Immature natural killer cell (primary cell): Measurements from ENCODE around the gene TPRX2. TPM values are rescaled to one million over a fixed set of nuclear protein-coding genes. Genes with fewer than 3 reads are reported as not detected.
"Not testable (repeated sequence)": the region's sequence is repeated elsewhere in the genome, so short reads cannot be mapped to it uniquely, and the experiment has no call there.

Source experiments
- DNase-seq, 3 donors: peaks; one replicate each; pipeline ENCODE4 v3.0.0; 2022; ENCODE audit warnings: mixed read lengths in 1 of 3
- H3K27ac Mint-ChIP-seq, 6 donors: one replicate each; pipeline ENCODE4 v1.8.0; 2020; ENCODE audit warnings: mixed read lengths in 6 of 6, mild to moderate bottlenecking in 5 of 6, inconsistent platforms in 4 of 6, moderate library complexity in 3 of 6
- H3K27me3 Mint-ChIP-seq, 3 donors: one replicate each; pipeline ENCODE4 v1.8.0; 2020 to 2021; ENCODE audit warnings: low read depth in 3 of 3, mild to moderate bottlenecking in 3 of 3, mixed read lengths in 3 of 3, moderate library complexity in 3 of 3, inconsistent platforms in 1 of 3
- H3K36me3 Mint-ChIP-seq, 3 donors: one replicate each; pipeline ENCODE4 v1.8.0; 2020; ENCODE audit warnings: mixed read lengths in 3 of 3, inconsistent platforms in 2 of 3, mild to moderate bottlenecking in 2 of 3
- H3K4me1 Mint-ChIP-seq, 2 donors: one replicate each; pipeline ENCODE4 v1.8.0; 2020; ENCODE audit warnings: inconsistent platforms in 2 of 2, mild to moderate bottlenecking in 2 of 2, mixed read lengths in 2 of 2, moderate library complexity in 1 of 2
- H3K4me3 Mint-ChIP-seq, 5 donors: one replicate each; pipeline ENCODE4 v1.8.0; 2020; ENCODE audit warnings: mild to moderate bottlenecking in 5 of 5, mixed read lengths in 5 of 5, inconsistent platforms in 3 of 5, moderate library complexity in 3 of 5
- H3K9me3 Mint-ChIP-seq, 6 donors: one replicate each; pipeline ENCODE4 v1.8.0; 2020; ENCODE audit warnings: mild to moderate bottlenecking in 6 of 6, mixed read lengths in 6 of 6, inconsistent platforms in 4 of 6, moderate library complexity in 3 of 6
- polyA plus RNA-seq, 3 donors: library from polyadenylated mRNA; unstranded; fragments of 300-500 nt; fragmentation: Illumina TruSeq; gene quantifications; one replicate each; pipeline ENCODE4 v1.2.3, GENCODE V29; 2021

The TPRX2 gene, protein sequence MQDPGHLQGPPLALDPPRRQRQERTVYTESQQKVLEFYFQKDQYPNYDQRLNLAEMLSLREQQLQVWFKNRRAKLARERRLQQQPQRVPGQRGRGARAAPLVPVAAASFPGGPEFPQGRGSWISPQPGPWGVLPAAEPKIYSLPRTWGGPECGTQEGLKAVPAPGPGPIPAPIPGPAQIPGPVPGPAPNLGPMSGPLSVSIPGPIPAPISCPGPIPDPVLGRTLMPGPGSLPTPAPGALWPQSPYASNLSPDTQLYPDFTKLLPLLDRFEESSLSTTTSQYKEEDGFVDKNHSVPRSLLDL
- polyA plus RNA-seq = not detected

GRCh38 chr19:47858646-47859285 lies at the start of gene TPRX2:
TSS of gene TPRX2 (plus strand) at chr19:47859235. CDS start at chr19:47859247, 12 bp downstream.
- H3K36me3 Mint-ChIP-seq, DNase-seq, H3K27ac Mint-ChIP-seq, H3K9me3 Mint-ChIP-seq, H3K4me3 Mint-ChIP-seq, H3K4me1 Mint-ChIP-seq: not testable (repeated sequence)
- peaks cover 2 to 15% (median 6%) of the 10 kb centered on the region in 3 donors for H3K27me3 Mint-ChIP-seq

DNA sequence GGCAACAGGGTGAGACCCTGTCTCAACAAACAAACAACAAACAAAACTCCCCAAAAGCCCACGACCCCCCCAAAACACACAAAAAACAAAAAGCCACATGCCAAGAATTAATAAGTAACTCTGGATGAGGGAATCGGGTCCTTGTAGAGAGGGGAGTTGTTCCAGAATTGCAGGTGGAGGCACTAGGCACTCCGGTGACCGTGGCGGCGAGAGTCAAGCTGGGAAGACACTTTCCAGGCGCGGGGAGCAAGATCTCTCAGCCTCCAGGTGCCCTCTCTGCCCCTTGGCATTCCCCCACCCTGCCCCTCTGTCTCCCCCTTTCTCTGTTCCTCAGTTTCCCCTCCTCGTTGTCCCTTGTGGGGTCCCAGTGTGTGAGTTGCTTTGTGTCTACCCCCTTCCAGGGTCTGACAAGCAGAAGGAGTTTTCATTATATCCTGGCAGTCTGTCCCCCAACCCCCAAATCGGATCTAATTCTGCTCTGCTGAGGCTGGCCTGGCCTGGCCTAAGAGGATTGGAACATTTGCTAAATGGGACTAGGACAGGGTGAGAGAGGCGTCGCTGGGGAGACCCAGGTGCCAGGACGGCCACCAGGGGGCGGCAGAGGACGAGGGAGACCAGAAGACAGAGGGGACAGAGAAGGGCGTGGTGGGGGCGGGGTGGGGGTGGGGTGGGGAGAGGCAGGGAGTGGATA lies 45.6 kb upstream of the TPRX2 start:
- H3K4me1 Mint-ChIP-seq = no peaks in the 10 kb centered on the region
- H3K27me3 Mint-ChIP-seq = peaks cover 2 to 4% (median 3%) of the 10 kb centered on the region in 3 donors

DNA sequence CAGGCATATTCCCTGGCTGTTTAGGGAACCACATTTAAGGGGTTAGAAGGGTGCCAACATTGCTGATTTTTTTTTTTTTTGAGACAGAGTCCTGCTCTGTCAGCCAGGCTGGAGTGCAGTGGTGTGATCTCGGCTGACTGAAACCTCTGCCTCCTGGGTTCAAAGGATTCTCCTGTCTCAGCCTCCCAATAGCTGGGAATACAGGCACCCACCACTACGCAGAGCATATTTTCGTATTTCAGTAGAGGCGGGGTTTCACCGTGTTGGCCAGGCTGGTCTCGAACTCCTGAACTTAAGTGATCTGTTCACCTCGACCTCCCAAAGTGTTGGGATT lies 45.1 kb upstream of the TPRX2 start:
- Mint-ChIP-seq H3K27ac (no peak overlapping the region), H3K4me3 (no peak overlapping the region), H3K4me1 (no peaks in the 10 kb centered on the region), H3K27me3 (peaks cover 3 to 4% (median 3%) of the 10 kb centered on the region in 3 donors), H3K9me3 (no peaks in the 10 kb centered on the region), H3K36me3 (no peaks in the 10 kb centered on the region)
- DNase-seq = no peak

More for the DNA sequence above, 45.6 kb upstream of the TPRX2 start:
- DNase-seq = peak; percentile 47 to 54 (median 49)
- H3K4me3 Mint-ChIP-seq = no peak overlapping the region
- no peak overlapping the region for H3K27ac Mint-ChIP-seq
- H3K9me3 Mint-ChIP-seq = no peaks in the 10 kb centered on the region
- H3K36me3 Mint-ChIP-seq = no peaks in the 10 kb centered on the region

DNA sequence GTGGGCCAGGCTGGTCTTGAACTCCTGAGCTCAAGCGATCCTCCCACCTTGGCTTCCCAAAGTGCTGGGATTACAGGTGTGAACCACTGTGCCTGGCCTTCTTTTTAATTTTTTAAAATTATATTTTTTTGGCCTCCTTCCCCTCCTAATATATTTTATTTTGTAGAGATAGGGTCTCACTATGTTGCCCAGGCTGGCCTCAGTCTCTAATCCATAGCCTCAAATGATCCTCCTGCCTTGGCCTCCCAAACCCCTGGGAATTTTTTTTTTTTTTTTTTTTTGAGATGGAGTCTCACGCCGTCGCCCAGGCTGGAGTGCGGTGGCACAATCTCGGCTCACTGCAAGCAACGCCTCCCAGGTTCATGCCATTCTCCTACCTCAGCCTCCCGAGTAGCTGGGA lies 42.8 kb upstream of the TPRX2 start:
- not testable (repeated sequence) for H3K4me1 Mint-ChIP-seq, H3K27ac Mint-ChIP-seq, H3K36me3 Mint-ChIP-seq, H3K4me3 Mint-ChIP-seq, DNase-seq, H3K9me3 Mint-ChIP-seq
- H3K27me3 Mint-ChIP-seq = peaks cover 0 to 16% (median 8%) of the 10 kb centered on the region in 3 donors

GRCh38 chr19:47818221-47818620 lies 40.8 kb upstream of the TPRX2 start:
- H3K27ac Mint-ChIP-seq, H3K4me3 Mint-ChIP-seq, H3K36me3 Mint-ChIP-seq, H3K9me3 Mint-ChIP-seq, DNase-seq, H3K4me1 Mint-ChIP-seq: not testable (repeated sequence)
- H3K27me3 Mint-ChIP-seq = peaks cover 0 to 16% (median 11%) of the 10 kb centered on the region in 3 donors

DNA sequence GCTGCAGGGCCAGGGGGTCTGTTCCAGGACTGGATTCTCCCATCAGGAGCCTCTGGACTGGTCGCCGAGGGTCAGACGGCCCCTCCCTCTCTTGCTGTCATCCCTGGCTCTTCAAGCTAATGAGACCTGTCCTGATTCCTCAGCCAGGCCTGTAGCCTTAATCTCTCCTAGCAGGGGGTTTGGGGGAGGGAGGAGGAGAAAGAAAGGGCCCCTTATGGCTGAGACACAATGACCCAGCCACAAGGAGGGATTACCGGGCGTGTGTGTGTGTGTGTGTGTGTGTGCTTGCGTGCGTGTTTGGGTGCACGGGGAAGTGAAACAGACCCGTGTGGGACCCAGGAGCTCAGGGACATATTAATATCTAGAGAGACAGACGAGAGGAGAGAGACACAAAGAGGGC lies 39.2 kb upstream of the TPRX2 start:
- Mint-ChIP-seq H3K4me1 (no peaks in the 10 kb centered on the region), H3K36me3 (no peaks in the 10 kb centered on the region), H3K27ac (no peak overlapping the region), H3K27me3 (peaks cover 0 to 16% (median 11%) of the 10 kb centered on the region in 3 donors), H3K9me3 (no peaks in the 10 kb centered on the region), H3K4me3 (peak overlapping the region in 1 of 5 donors; percentile 4)
- DNase-seq = no peak

DNA sequence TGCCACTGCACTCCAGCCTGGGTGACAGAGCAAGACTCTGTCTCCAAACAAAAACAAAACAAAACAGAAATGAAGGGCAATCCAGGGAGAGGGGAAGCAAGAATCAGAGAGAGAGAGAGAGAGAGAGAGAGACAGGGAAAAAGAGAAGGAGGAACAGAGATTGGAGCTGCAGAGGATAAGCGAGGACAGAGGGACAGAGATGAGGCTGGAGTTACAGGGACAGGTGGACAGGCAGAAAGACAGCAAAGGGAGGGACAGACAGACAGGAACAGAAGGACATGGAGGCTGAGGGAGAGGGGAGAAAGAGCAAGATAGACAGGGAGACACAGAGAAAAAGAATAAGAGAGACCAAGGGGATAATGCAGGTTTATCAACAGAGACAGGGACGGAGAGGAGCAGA lies 38.6 kb upstream of the TPRX2 start:
- no peaks in the 10 kb centered on the region for H3K36me3 Mint-ChIP-seq
- H3K4me1 Mint-ChIP-seq = no peaks in the 10 kb centered on the region
- H3K9me3 Mint-ChIP-seq = no peaks in the 10 kb centered on the region
- H3K27ac Mint-ChIP-seq = peak overlapping the region in 1 of 6 donors; percentile 8
- no peak overlapping the region for H3K4me3 Mint-ChIP-seq
- H3K27me3 Mint-ChIP-seq = peaks cover 0 to 16% (median 14%) of the 10 kb centered on the region in 3 donors
- DNase-seq = no peak

GRCh38 chr19:47821460-47822020 lies 37.5 kb upstream of the TPRX2 start, which contains the start of gene CRX:
TSS of gene CRX (plus strand) at chr19:47821937. CDS start at chr19:47834444, 12,507 bp downstream.
- no peak for DNase-seq
- peaks cover 0 to 19% (median 16%) of the 10 kb centered on the region in 3 donors for H3K27me3 Mint-ChIP-seq
- H3K4me3 Mint-ChIP-seq = no peak within 1 kb of the TSS
- H3K4me1 Mint-ChIP-seq = no peaks in the 10 kb centered on the region
- no peaks in the 10 kb centered on the region for H3K36me3 Mint-ChIP-seq
- H3K9me3 Mint-ChIP-seq = no peaks in the 10 kb centered on the region
- H3K27ac Mint-ChIP-seq = no peak within 1 kb of the TSS

DNA sequence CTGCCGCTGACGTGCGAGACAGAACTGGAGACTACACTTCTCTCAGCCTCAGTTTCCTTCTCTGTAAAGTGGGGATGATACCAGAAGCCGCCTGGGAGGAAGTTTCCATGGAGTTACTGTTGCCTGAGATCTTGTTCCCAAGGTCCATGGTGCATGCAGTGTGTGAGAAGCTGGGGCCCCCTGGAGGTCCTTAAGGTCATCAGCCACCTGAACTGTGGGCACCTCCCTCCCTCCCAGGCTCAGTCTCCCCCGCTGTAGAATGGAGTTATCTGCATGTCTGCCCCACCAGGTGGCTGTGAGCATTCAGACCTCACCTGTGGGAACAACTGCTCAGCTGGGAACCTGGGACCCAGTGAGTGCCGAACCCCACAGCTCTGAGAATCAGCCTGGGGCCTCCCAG lies 34.6 kb upstream of the TPRX2 start:
- Mint-ChIP-seq H3K36me3 (no peaks in the 10 kb centered on the region), H3K27me3 (peaks cover 0 to 16% (median 13%) of the 10 kb centered on the region in 3 donors), H3K4me1 (no peaks in the 10 kb centered on the region), H3K27ac (no peak overlapping the region), H3K4me3 (no peak overlapping the region), H3K9me3 (no peaks in the 10 kb centered on the region)
- no peak for DNase-seq

DNA sequence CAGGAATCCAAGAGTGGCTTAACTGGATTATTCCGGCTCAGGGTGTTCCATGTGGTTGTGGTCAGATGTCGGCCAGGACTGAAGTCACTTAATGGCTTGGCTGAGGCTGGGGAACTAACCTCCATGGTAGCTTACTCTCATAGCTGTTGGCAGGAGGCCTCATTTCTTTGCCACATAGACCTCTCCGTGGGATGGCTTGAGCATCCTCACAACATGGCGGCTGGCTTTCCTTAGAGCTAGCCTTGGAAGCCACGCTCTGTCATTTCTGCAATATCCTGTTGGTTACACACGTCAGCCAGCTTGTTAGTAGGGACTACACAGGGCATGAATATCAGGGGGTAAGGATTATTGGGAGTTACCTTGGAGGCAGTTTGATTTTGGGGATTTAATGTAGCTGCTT lies 32.2 kb upstream of the TPRX2 start:
- Mint-ChIP-seq H3K4me3 (no peak overlapping the region), H3K4me1 (no peaks in the 10 kb centered on the region), H3K36me3 (no peaks in the 10 kb centered on the region), H3K27ac (no peak overlapping the region), H3K9me3 (no peaks in the 10 kb centered on the region), H3K27me3 (peaks cover 0 to 8% (median 6%) of the 10 kb centered on the region in 3 donors)
- no peak for DNase-seq

DNA sequence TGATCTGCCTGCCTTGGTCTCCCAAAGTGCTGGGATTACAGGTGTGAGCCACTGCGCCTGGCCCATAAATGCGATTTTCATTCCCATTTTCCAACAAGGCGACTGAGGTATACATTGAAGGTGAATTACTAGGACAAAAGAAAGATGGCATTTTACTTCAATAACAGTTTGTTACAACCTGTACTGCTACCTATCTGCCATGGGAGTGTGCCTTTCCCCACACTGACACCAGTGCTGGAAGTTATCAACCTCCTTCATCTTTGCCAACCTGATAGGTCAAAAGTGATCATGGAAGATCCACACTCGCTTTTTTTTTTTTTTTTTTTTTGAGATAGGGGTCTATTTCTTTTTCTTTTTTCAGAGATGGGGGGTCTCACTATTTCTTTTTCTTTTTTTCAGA lies 26.3 kb upstream of the TPRX2 start:
- Mint-ChIP-seq H3K9me3 (no peaks in the 10 kb centered on the region), H3K4me3 (no peak overlapping the region), H3K36me3 (no peaks in the 10 kb centered on the region), H3K27me3 (peaks cover 2 to 7% (median 3%) of the 10 kb centered on the region in 3 donors), H3K4me1 (no peaks in the 10 kb centered on the region), H3K27ac (no peak overlapping the region)
- DNase-seq = no peak

DNA sequence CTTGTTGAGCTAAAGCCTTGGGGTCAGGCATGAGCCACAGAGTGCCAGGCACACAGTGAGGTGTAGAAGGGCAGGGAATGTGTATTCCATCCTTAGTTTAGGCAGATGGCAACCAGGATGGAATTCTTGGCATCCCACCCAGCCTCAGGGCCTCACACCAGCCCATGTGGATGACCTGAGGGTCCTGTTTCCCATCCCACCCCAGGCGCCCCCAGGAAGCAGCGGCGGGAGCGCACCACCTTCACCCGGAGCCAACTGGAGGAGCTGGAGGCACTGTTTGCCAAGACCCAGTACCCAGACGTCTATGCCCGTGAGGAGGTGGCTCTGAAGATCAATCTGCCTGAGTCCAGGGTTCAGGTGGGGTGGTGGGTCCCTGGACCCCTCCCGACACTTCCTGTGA lies 23.0 kb upstream of the TPRX2 start:
- Mint-ChIP-seq H3K4me3 (no peak overlapping the region), H3K27me3 (peaks cover 0 to 4% (median 2%) of the 10 kb centered on the region in 3 donors), H3K9me3 (no peaks in the 10 kb centered on the region), H3K36me3 (no peaks in the 10 kb centered on the region), H3K4me1 (no peaks in the 10 kb centered on the region), H3K27ac (no peak overlapping the region)
- no peak for DNase-seq

DNA sequence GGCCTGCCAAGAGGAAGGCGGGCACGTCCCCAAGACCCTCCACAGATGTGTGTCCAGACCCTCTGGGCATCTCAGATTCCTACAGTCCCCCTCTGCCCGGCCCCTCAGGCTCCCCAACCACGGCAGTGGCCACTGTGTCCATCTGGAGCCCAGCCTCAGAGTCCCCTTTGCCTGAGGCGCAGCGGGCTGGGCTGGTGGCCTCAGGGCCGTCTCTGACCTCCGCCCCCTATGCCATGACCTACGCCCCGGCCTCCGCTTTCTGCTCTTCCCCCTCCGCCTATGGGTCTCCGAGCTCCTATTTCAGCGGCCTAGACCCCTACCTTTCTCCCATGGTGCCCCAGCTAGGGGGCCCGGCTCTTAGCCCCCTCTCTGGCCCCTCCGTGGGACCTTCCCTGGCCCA lies 19.6 kb upstream of the TPRX2 start:
- Mint-ChIP-seq H3K27ac (no peak overlapping the region), H3K4me3 (no peak overlapping the region), H3K4me1 (no peaks in the 10 kb centered on the region), H3K9me3 (peaks cover 0 to 1% (median 0%) of the 10 kb centered on the region in 6 donors), H3K27me3 (peaks cover 2 to 13% (median 6%) of the 10 kb centered on the region in 3 donors), H3K36me3 (no peaks in the 10 kb centered on the region)
- DNase-seq = no peak

GRCh38 chr19:47839913-47840312 lies 19.1 kb upstream of the TPRX2 start:
- no peak overlapping the region for H3K27ac Mint-ChIP-seq
- H3K4me1 Mint-ChIP-seq = no peaks in the 10 kb centered on the region
- no peak for DNase-seq
- no peaks in the 10 kb centered on the region for H3K36me3 Mint-ChIP-seq
- H3K9me3 Mint-ChIP-seq = peaks cover 0 to 1% (median 0%) of the 10 kb centered on the region in 6 donors
- peaks cover 4 to 13% (median 6%) of the 10 kb centered on the region in 3 donors for H3K27me3 Mint-ChIP-seq
- H3K4me3 Mint-ChIP-seq = no peak overlapping the region
